Endometrial microvascular endothelial cells (primary cell): ENCODE results near the gene SLC35E1. TPM values are rescaled to one million over a fixed set of nuclear protein-coding genes. Genes with fewer than 3 reads are reported as not detected.
"Not testable (repeated sequence)": the region's sequence is repeated elsewhere in the genome, so short reads cannot be mapped to it uniquely, and the experiment has no call there.

Source experiments
- in situ Hi-C: cut with HindIII; loops from 2 replicates; pipeline ENCODE4 v1.10.0; 2017; ENCODE audit warnings: low sequenced_read_pairs, low pct_unique_long_range_greater_than_20kb; ENCODE audit errors: inconsistent ontology term
- total RNA-seq: library from RNA; depleted of rRNA; stranded (reverse); fragments of >200 nt; gene quantifications from one replicate; pipeline ENCODE4 v1.2.3, GENCODE V29; 2015; ENCODE audit errors: inconsistent ontology term

SLC35E1 gene
- total RNA-seq, 1 donor from 2014 or later: 31.7 TPM

GRCh38 chr19:16566161-16566560 lies 6.1 kb downstream of the SLC35E1 start:
- in situ Hi-C loops: no loop called here

- in situ Hi-C loops: no loop called here
Observed at GRCh38 chr19:16564842-16565241, 7.4 kb downstream of the SLC35E1 start.

GRCh38 chr19:16562608-16563025 lies 9.6 kb downstream of the SLC35E1 start:
- in situ Hi-C loops: no loop called here

GRCh38 chr19:16561382-16561781 lies 10.8 kb downstream of the SLC35E1 start:
- in situ Hi-C loops: no loop called here

- in situ Hi-C loops: no loop called here
Observed at GRCh38 chr19:16559780-16560276, 12.4 kb downstream of the SLC35E1 start.

GRCh38 chr19:16554776-16555175 lies 17.4 kb downstream of the SLC35E1 start:
- in situ Hi-C loops: no loop called here

GRCh38 chr19:16551902-16552301 lies 20.3 kb downstream of the SLC35E1 start:
- in situ Hi-C loops: not testable (repeated sequence)

- in situ Hi-C loops: no loop called here
Observed at GRCh38 chr19:16548956-16549355, 23.3 kb downstream of the SLC35E1 start.

- in situ Hi-C loops: no loop called here
Observed at GRCh38 chr19:16544473-16545231, 27.6 kb downstream of the SLC35E1 start.

GRCh38 chr19:16543734-16544133 lies 28.5 kb downstream of the SLC35E1 start:
- in situ Hi-C loops: not testable (repeated sequence)

- in situ Hi-C loops: no loop called here
Observed at GRCh38 chr19:16542910-16543472, 29.2 kb downstream of the SLC35E1 start.

GRCh38 chr19:16542045-16542909 lies 29.9 kb downstream of the SLC35E1 start, which contains the start of gene CHERP:
CHERP (minus strand) TSS chr19:16542437; CDS start chr19:16542378, 59 bp downstream.
- in situ Hi-C loops: no loop called here

GRCh38 chr19:16541526-16542044 lies 30.6 kb downstream of the SLC35E1 start:
- in situ Hi-C loops: no loop called here

GRCh38 chr19:16540948-16541347 lies 31.3 kb downstream of the SLC35E1 start:
- in situ Hi-C loops: no loop called here

- in situ Hi-C loops: no loop called here
Observed at GRCh38 chr19:16537111-16537510, 35.1 kb downstream of the SLC35E1 start.

- in situ Hi-C loops: no loop called here
Observed at GRCh38 chr19:16536130-16536529, 36.1 kb downstream of the SLC35E1 start.

GRCh38 chr19:16535381-16535780 lies 36.8 kb downstream of the SLC35E1 start:
- in situ Hi-C loops: no loop called here

GRCh38 chr19:16532440-16533234 lies 39.6 kb downstream of the SLC35E1 start:
- in situ Hi-C loops: no loop called here

- in situ Hi-C loops: no loop called here
Observed at GRCh38 chr19:16531380-16531669, 40.9 kb downstream of the SLC35E1 start.
